Measurements from ENCODE around the gene IRAK3. TPM values are rescaled to one million over a fixed set of nuclear protein-coding genes. Genes with fewer than 3 reads are reported as not detected.

The IRAK3 gene
- total RNA-seq, 4 donors from 2014 or later = 4.3 to 7.8 (median 5.4) TPM

DNA sequence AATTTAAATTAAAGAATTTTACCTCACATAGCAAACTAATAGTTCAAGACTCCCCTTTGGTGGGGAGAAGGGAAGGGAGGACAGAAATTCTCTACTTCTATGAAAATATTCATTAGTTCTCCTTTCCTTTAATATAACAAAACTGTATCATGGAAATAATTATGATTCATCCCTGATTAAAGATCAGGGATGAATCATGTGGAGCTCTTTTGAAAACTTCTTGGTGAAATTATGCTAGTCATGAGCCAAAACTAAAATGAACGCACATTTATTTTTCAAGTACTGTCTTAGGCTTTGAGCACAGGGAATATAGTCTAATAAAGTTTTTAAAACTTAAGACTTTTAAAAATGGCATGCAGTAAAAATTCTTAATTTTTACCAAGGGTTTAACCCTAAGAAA, 36.3 kb upstream of the IRAK3 start:
- no peaks in the 10 kb centered on the region for H3K9me3 ChIP-seq
- H3K4me1 ChIP-seq = no peaks in the 10 kb centered on the region
- intact Hi-C loops (cut with DNase I; ENCODE audit: low total_unique reads) = loop anchor here (10.0 kb wide), 1 partner anchor 82 kb away; no protein-coding TSS in a partner anchor
- in situ Hi-C loops (cut with MboI; ENCODE audit: low sequenced_read_pairs in 4 of 4) = loop anchor here in 1 of 4 donors (25.0 kb wide), 1 partner anchor 160 kb away; the partner anchor contains the start of gene HELB
- DNase-seq (no peak), ATAC-seq (no peak)
- peaks cover 0 to 4% of the 10 kb centered on the region in 2 donors for H3K36me3 ChIP-seq
- H3K27me3 ChIP-seq = no peaks in the 10 kb centered on the region
- H3K27ac ChIP-seq = no peak overlapping the region
- H3K4me3 ChIP-seq = no peak overlapping the region
- TF ChIP-seq POLR2A (IDR thresholded peaks at IDR 0.05) = no peak
- TF ChIP-seq, protein P1, sequence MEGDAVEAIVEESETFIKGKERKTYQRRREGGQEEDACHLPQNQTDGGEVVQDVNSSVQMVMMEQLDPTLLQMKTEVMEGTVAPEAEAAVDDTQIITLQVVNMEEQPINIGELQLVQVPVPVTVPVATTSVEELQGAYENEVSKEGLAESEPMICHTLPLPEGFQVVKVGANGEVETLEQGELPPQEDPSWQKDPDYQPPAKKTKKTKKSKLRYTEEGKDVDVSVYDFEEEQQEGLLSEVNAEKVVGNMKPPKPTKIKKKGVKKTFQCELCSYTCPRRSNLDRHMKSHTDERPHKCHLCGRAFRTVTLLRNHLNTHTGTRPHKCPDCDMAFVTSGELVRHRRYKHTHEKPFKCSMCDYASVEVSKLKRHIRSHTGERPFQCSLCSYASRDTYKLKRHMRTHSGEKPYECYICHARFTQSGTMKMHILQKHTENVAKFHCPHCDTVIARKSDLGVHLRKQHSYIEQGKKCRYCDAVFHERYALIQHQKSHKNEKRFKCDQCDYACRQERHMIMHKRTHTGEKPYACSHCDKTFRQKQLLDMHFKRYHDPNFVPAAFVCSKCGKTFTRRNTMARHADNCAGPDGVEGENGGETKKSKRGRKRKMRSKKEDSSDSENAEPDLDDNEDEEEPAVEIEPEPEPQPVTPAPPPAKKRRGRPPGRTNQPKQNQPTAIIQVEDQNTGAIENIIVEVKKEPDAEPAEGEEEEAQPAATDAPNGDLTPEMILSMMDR (IDR thresholded peaks at IDR 0.05 in 4 of 5, conservative IDR thresholded peaks at IDR 0.05 in 1 of 5) = no peak

DNA sequence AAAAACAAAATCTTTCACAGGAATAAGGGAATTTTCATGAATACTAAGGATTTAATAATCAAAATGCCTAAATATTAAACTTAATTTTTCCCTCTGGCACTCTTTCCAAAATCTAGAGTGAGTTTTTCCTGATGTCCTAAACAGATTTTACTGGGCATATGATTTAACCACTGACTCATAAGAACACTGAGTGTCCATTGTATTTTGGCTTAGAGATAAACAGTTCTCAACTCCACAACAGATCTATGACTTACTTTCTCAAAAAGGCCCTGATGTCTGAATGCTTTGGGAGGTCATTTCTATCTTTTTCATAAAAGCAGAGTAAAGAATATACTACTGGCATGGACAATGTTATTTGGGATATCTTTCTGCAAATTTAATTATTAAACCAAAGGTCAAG, 34.2 kb upstream of the IRAK3 start:
- Histone ChIP-seq H3K4me3 (no peak overlapping the region), H3K4me1 (no peaks in the 10 kb centered on the region), H3K9me3 (no peaks in the 10 kb centered on the region), H3K27ac (no peak overlapping the region), H3K27me3 (no peaks in the 10 kb centered on the region), H3K36me3 (peaks cover 0 to 14% of the 10 kb centered on the region in 2 donors)
- in situ Hi-C loops (cut with MboI; ENCODE audit: low sequenced_read_pairs in 4 of 4) = loop anchor here in 1 of 4 donors (25.0 kb wide), 1 partner anchor 158 kb away; the partner anchor contains the start of gene HELB
- intact Hi-C loops (cut with DNase I; ENCODE audit: low total_unique reads) = loop anchor here (10.0 kb wide), 1 partner anchor 80 kb away; no protein-coding TSS in a partner anchor
- no peak for DNase-seq
- no peak for ATAC-seq
- TF ChIP-seq, protein P1 (IDR thresholded peaks at IDR 0.05 in 4 of 5, conservative IDR thresholded peaks at IDR 0.05 in 1 of 5) = no peak
- TF ChIP-seq POLR2A (IDR thresholded peaks at IDR 0.05) = no peak

DNA sequence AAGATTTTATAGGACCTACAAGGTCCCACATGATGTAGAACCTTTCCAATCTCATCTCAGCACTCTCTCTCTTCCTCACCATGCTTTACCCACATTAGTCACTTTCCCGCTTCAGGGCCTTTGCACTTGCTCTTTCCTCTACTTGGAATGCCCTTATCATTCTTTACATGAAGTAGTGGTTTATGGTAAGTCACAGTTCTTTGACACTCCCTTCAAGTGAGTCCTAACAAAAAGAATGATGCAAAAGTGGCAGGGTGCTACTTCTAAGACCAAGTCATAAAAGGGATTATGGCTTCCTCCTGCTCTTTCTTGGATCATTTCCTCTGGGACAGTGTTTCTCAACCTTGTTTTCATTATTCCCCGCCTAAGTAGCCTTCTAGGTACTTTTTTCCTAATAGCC, 32.4 kb upstream of the IRAK3 start:
- H3K4me1 ChIP-seq = no peaks in the 10 kb centered on the region
- no peak for ATAC-seq
- no peaks in the 10 kb centered on the region for H3K27me3 ChIP-seq
- H3K36me3 ChIP-seq = peaks cover 0 to 11% of the 10 kb centered on the region in 2 donors
- DNase-seq = no peak
- intact Hi-C loops (cut with DNase I; ENCODE audit: low total_unique reads) (loop anchor here (10.0 kb wide), 1 partner anchor 78 kb away; no protein-coding TSS in a partner anchor), in situ Hi-C loops (cut with MboI; ENCODE audit: low sequenced_read_pairs in 4 of 4) (loop anchor here in 1 of 4 donors (25.0 kb wide), 1 partner anchor 156 kb away; the partner anchor contains the start of gene HELB)
- no peak overlapping the region for H3K27ac ChIP-seq
- no peaks in the 10 kb centered on the region for H3K9me3 ChIP-seq
- H3K4me3 ChIP-seq = no peak overlapping the region
- TF ChIP-seq, protein P1 (IDR thresholded peaks at IDR 0.05 in 4 of 5, conservative IDR thresholded peaks at IDR 0.05 in 1 of 5) = no peak
- no peak for TF ChIP-seq POLR2A (IDR thresholded peaks at IDR 0.05)

DNA sequence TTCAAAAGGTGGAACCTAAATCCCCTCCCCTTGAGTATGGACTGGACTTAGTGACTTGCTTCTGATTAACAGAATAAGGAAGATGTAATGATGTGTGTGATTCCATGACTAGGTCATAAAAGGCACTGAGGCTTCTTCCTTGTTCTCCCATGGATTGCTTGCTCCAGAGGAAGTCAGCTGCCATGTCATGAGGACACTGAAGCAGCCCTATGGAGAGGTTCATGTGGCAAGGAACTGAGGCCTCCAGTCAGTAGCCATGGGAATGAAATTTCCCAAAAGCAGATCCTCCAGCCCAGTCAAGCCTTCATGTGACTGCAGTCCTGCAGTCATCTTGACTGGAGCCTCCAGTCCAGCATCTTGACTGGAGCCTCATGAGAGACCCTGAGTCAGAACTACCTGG, 29.9 kb upstream of the IRAK3 start:
- in situ Hi-C loops (cut with MboI; ENCODE audit: low sequenced_read_pairs in 4 of 4) = loop anchor here in 1 of 4 donors (25.0 kb wide), 1 partner anchor 153 kb away; the partner anchor contains the start of gene HELB
- intact Hi-C loops (cut with DNase I; ENCODE audit: low total_unique reads) = loop anchor here (10.0 kb wide), 1 partner anchor 76 kb away; no protein-coding TSS in a partner anchor
- Histone ChIP-seq H3K4me1 (no peaks in the 10 kb centered on the region), H3K4me3 (no peak overlapping the region), H3K36me3 (peaks cover 0 to 11% of the 10 kb centered on the region in 2 donors), H3K27me3 (no peaks in the 10 kb centered on the region), H3K27ac (no peak overlapping the region), H3K9me3 (no peaks in the 10 kb centered on the region)
- ATAC-seq (no peak), DNase-seq (no peak)
- TF ChIP-seq, protein P1 (IDR thresholded peaks at IDR 0.05 in 4 of 5, conservative IDR thresholded peaks at IDR 0.05 in 1 of 5) = no peak
- TF ChIP-seq POLR2A (IDR thresholded peaks at IDR 0.05) = no peak

All from gastrocnemius medialis (tissue), 4 donors.